Fibroblast of skin of right quadriceps (primary cell): ENCODE data around the gene BAHCC1.
A peak's percentile ranks its signal among the peaks of the same experiment; 100 is the strongest.

Experiments
- DNase-seq: peaks from one replicate; pipeline ENCODE4 v3.0.0-alpha.2; 2013

BAHCC1 gene

GRCh38 chr17:81500047-81500446, 104.8 kb downstream of the BAHCC1 start:
- no peak for DNase-seq

DNA sequence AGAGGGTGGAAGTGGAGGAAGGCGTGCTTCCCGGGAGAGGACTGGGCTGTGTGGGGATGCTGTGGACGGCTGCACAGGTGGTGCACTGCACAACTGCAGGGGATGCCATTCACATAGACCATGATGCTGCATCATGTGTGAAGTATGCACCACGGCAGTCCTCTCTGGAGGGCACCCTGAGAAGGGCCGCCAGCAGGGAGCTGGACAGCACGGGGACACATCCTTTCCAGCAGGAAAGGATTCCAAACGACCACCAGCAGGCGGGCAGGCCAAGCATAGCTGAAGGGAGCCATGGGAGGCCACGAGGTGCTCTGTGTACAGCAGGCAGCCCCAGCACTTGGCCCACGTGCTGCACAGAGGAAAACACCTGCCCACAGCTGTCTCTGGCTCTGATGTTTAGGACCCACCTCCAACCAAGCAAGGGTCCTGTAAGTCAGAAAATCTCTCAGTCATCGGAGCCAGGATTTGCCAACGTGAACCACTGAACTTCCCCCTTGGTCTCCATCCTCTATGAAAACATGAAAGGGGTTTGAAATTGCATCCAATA, 107.3 kb downstream of the BAHCC1 start:
- no peak for DNase-seq

- no peak for DNase-seq
Observed at GRCh38 chr17:81503619-81504018, 108.4 kb downstream of the BAHCC1 start.

- DNase-seq, result peak; percentile 70
Observed at GRCh38 chr17:81508639-81509206, 113.5 kb downstream of the BAHCC1 start.

DNA sequence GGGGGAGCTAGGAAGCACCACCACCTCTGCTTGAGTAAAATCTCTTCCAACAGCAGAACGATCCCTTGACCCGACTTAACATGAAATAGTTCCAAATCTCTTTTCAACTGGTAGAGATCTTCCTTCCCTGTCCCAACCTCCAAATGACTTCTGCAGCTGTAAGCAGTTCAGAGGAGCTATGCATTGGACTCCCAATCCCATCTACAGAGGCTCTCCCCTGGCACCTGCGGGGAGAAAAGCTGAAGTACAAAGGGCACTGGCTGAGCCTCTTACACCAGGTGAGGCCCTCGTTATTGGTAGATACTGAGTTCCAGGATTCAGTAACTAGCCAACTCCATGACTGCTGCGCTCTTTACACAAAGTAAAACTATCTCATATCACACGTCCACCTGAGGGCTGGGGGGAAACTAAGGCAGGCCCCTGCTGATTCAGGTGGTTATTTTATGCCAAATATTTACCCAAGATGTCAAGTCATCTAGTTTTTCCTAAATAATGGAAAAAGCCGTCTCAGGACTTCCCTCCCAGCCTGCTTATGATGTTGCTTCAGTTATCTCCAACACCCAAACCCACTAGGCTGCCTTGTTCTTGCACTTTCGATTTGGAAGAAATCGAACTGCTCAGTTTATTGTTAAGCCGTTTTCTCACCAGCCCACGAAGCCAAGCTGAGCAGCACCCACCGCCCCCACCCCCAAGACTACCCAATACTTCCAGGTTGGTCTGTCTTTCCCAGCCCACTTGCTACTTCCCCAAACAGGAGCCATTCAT, 114.1 kb downstream of the BAHCC1 start:
- no peak for DNase-seq

DNA sequence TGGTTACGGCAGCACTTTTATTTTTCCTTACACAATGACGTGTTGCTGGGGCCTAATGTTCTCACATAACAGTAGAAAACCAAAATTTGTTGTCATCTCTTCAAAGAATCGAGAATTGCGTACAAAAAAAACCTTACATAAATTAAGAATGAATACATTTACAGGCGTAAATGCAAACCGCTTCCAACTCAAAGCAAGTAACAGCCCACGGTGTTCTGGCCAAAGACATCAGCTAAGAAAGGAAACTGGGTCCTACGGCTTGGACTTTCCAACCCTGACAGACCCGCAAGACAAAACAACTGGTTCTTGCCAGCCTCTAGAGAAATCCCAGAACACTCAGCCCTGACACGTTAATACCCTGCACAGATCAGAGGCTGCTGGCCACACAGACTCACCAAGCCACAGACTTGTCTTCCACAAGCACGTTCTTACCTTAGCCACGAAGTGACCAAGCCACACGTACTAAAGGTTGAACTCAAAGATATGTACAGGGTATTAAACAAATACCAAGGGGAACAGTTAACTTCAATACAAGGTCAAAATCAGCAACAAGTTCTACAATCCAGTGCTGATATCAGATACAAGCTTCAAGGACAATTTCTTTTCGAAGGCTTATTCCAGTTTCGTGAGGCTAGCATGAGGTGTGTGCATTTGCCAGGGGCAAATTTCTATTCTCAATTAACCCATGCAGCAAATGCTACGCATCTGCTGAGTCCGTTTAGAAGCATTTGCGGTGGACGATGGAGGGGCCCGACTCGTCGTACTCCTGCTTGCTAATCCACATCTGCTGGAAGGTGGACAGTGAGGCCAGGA, 114.9 kb downstream of the BAHCC1 start:
- DNase-seq, result no peak

DNA sequence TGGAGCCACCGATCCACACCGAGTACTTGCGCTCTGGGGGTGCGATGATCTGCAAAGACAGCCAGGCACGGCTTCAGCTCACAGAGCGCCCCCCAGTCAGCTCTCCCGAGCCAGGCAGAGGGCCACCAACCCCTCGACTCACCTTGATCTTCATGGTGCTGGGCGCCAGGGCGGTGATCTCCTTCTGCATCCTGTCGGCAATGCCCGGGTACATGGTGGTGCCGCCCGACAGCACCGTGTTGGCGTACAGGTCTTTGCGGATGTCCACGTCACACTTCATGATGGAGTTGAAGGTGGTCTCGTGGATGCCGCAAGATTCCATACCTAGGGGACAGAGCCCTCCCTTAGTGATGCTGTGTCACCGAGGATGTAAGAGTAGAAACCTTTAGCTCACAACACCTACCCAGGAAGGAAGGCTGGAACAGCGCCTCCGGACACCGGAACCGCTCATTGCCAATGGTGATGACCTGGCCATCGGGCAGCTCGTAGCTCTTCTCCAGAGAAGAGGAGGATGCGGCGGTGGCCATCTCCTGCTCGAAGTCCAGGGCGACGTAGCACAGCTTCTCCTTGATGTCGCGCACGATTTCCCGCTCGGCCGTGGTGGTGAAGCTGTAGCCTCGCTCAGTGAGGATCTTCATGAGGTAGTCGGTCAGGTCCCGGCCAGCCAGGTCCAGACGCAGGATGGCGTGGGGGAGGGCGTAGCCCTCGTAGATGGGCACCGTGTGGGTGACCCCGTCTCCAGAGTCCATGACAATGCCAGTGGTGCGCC, 115.7 kb downstream of the BAHCC1 start:
- DNase-seq, result peak; percentile 42

DNA sequence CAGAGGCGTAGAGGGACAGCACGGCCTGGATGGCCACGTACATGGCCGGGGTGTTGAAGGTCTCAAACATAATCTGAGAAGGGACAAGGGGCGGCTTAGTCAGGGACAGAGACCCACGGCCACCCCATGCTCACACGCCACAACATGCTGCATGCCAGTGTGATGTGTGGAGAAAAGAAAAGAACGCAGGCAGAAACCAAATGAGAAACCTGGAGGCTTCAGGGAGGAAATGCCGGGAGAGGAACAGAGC, 116.2 kb downstream of the BAHCC1 start:
- DNase-seq, result no peak

GRCh38 chr17:81511804-81512561, 116.7 kb downstream of the BAHCC1 start:
- DNase-seq, result peak; percentile 44

DNA sequence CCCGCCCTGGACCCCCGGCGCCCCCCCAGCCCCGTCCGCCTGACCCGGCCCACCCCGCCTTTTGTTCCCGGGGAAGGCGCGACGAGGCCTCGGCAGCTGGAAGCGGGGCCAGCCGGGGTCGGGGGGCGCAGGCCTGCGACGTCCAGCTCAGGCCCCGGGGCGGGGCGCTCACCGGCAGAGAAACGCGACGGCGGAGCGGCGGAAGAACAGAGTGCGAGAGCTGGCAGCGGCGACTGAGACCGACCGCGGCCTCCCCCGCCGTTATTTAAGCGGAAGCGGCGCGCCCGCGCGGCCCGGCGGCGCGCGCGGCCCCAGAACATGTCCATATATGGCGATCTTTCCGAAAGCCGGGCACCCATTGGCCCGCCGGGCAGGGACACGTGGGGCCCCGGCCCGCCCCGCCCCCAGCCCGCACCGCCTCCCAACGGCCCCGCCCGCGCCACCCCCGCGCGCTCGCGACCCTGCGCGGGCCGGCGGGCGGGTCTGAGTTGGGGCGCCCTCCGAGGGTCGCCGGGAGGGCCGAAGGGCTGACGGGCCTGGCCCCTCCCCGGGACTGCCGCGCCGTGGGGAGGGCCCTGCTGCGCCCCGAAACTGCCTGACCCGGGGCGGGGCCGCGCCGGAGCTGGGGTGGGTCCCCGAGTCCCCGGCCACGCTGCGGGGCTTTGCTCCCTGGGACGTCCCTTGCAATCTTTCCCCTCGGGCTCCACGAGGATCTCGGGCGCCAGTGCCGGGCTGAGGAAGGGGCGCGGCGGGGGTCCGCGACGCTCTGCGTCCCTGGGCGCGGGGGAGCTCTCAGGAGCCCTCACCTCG, 117.5 kb downstream of the BAHCC1 start, which contains the start of gene ACTG1:
Gene ACTG1, minus strand, starts transcription at position 238 of the 810 bp plus-strand sequence. CDS start 445 bp downstream, outside the sequence.
- DNase-seq, result peak; percentile 96

GRCh38 chr17:81513372-81513752, 118.1 kb downstream of the BAHCC1 start:
- DNase-seq, result peak; percentile 75

DNA sequence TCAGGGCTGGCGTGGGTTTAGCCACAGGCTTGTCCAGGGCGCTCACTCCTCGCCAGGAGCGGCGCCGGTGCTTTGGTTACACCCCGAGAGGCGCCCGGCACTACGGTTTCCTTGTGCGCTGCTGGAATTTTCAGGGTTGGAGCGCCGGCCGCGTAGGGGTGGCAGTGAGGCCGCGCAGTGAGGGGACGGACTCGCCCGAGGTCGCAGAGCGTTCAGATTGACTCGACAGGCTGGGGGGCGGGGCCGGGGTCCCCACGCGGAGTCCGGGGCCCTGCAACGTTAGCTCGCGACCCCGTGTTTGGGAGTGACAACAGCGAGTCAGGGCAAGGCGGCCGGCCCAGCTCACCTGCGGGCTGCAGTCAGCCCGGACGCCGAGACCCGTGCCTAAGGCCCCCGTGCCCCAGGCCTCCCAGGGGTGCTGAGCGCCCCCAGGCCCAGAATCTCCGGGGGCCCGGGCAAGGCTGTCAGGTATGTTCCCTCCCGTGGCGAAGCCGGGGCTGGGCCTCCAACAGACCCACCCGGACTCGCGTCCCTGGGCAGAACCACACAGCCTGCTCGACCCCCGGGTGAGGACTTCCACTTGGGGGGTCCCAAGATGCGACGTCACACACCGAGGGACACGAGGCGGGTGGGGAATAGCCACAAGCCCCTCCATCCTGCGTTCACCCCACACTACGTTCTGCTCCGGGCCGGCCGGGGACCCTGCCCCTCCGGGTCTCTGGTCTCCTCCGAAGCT, 118.7 kb downstream of the BAHCC1 start:
- peak; percentile 79 for DNase-seq

GRCh38 chr17:81514489-81514738, 119.2 kb downstream of the BAHCC1 start:
- DNase-seq, result no peak

DNA sequence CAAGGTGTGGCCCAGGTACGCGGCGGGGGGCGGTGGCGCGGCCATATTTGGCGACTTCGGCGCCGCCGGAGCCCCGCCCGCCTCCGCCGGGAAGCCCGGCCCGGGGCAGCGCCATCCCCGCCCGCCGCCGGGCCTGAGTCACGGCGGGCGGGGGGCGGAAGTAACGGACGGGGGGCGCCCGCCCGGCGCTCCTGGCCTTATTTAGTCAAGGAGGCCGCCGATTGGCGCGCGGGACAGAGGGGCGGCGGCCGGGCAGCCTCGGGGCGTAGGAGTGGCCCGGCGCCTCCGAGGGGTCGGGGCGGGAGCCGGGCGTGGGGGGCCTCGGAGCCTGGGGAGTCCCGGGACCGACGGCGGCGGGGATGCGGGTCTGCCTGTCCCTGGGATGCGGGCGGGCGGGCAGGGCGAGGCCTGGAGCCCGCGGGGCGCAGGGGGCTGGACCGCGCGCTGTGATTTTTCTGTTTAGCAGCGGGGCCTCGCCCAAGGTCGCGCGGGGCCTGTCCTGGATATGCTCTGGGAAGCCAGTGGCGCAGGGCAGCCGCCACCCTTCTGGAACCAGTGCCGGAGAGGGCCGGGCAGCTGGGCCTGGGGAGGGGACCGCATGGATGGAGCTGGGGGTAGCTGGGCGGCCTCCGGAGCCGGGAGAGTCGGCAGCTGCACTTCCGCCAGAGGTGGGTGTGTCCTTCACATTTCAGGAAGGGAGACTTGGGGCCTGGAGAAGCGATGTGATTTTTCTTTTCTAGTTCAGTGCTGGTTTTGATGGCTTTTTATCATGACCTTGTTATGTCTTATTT, 119.7 kb downstream of the BAHCC1 start:
- peak; percentile 95 for DNase-seq

GRCh38 chr17:81515530-81516041, 120.3 kb downstream of the BAHCC1 start:
- no peak for DNase-seq
